AG04450 (cell line): Measurements from ENCODE around the gene METTL5. TPM values are rescaled to one million over a fixed set of nuclear protein-coding genes. Genes with fewer than 3 reads are reported as not detected.

ENCODE experiments used
- CTCF ChIA-PET: fragments of 300-600, 350-600 bp; formaldehyde crosslinking; extraction: SDS; loops from one replicate; lab custom pipeline; 2022; ENCODE audit warnings: antibody characterized with exemption, inconsistent platforms; lab: Charles Lee
- POLR2A ChIA-PET: fragments of 350-600 bp; formaldehyde crosslinking; extraction: SDS; loops from one replicate; lab custom pipeline; 2021; ENCODE audit warnings: antibody characterized with exemption, inconsistent platforms; lab: Yijun Ruan, JAX
- DNase-seq: peaks from one replicate; pipeline ENCODE4 v3.0.0-alpha.2; 2011; ENCODE audit warnings: low read depth, low spot score
- H3K27ac ChIP-seq: one replicate; pipeline ENCODE4 v1.5.1; 2012; ENCODE audit warnings: low read depth, low read length, control low read depth
- H3K27me3 ChIP-seq: one replicate; pipeline ENCODE4 v1.6.0; 2012; ENCODE audit warnings: low read length; ENCODE audit not compliant: control insufficient read depth, insufficient read depth
- H3K4me3 ChIP-seq: 2 replicates; pipeline ENCODE4 v1.5.1; 2011; ENCODE audit warnings: mild to moderate bottlenecking, low read depth, low read length, control low read depth
- H3K9me3 ChIP-seq: 2 replicates; pipeline ENCODE4 v1.5.1; 2012; ENCODE audit warnings: low read length; ENCODE audit not compliant: control insufficient read depth, insufficient read depth
- CTCF ChIP-seq: IDR thresholded peaks from 2 replicates; pipeline ENCODE4 v1.5.1; 2011; ENCODE audit warnings: low read depth, low read length, control low read depth, inconsistent platforms
- polyA plus RNA-seq: library from polyadenylated mRNA; depleted of rRNA; stranded (reverse); fragments of >200 nt; gene quantifications from 2 replicates; pipeline ENCODE4 v1.2.3, GENCODE V29; 2011

METTL5 gene
- polyA plus RNA-seq, 1 experiment = 45.0 TPM

- H3K4me3 ChIP-seq = no peak overlapping the region
- CTCF ChIA-PET = interaction anchor here (3.8 kb wide), 1 partner anchor 12 kb away, joined by 15 read pairs; no protein-coding TSS in a partner anchor
- POLR2A ChIA-PET = no interaction called here
- TF ChIP-seq CTCF = no peak
- no peak overlapping the region for H3K27ac ChIP-seq
- no peak for DNase-seq
- H3K27me3 ChIP-seq = no peaks in the 10 kb centered on the region
- no peaks in the 10 kb centered on the region for H3K9me3 ChIP-seq
Measured at GRCh38 chr2:169778446-169778845, 46.3 kb downstream of the METTL5 start.

GRCh38 chr2:169776252-169776761 is 48.4 kb downstream of the METTL5 start:
- POLR2A ChIA-PET = interaction anchor here (0.8 kb wide), 1 partner anchor 20 kb away, joined by 3 read pairs; no protein-coding TSS in a partner anchor
- no peaks in the 10 kb centered on the region for H3K9me3 ChIP-seq
- CTCF ChIA-PET = interaction anchor here (0.6 to 3.8 kb wide), 9 partner anchors 8 to 324 kb away, joined by 3 to 15 read pairs (median 4); partner anchors contain the start of gene METTL5
- TF ChIP-seq CTCF = no peak
- no peak for DNase-seq
- H3K27me3 ChIP-seq = no peaks in the 10 kb centered on the region
- H3K4me3 ChIP-seq = no peak overlapping the region
- no peak overlapping the region for H3K27ac ChIP-seq

- H3K27me3 ChIP-seq = no peaks in the 10 kb centered on the region
- no peak overlapping the region for H3K4me3 ChIP-seq
- H3K9me3 ChIP-seq = no peaks in the 10 kb centered on the region
- peak; percentile 54 for DNase-seq
- ChIA-PET POLR2A (interaction anchor here (0.5 to 0.8 kb wide), 2 partner anchors 20 to 241 kb away, joined by 3 read pairs; no protein-coding TSS in a partner anchor), CTCF (interaction anchor here (0.7 to 2.1 kb wide), 5 partner anchors 14 to 323 kb away, joined by 3 to 7 read pairs (median 5); partner anchors contain the start of gene METTL5)
- no peak for TF ChIP-seq CTCF
- H3K27ac ChIP-seq = peak overlapping the region; percentile 34
Measured at GRCh38 chr2:169775765-169776164, 48.9 kb downstream of the METTL5 start.

- no peaks in the 10 kb centered on the region for H3K27me3 ChIP-seq
- ChIA-PET POLR2A (interaction anchor here (0.5 to 0.8 kb wide), 2 partner anchors 21 to 241 kb away, joined by 3 read pairs; no protein-coding TSS in a partner anchor), CTCF (interaction anchor here (0.6 to 2.1 kb wide), 4 partner anchors 15 to 323 kb away, joined by 3 to 6 read pairs (median 4); no protein-coding TSS in a partner anchor)
- H3K4me3 ChIP-seq = no peak overlapping the region
- no peak for DNase-seq
- no peak for TF ChIP-seq CTCF
- no peaks in the 10 kb centered on the region for H3K9me3 ChIP-seq
- peak overlapping the region; percentile 34 for H3K27ac ChIP-seq
Measured at GRCh38 chr2:169775354-169775753, 49.4 kb downstream of the METTL5 start.

GRCh38 chr2:169772651-169773050 is 52.1 kb downstream of the METTL5 start:
- no peak for DNase-seq
- ChIA-PET CTCF (interaction anchor here (1.0 to 5.0 kb wide), 4 partner anchors 18 to 321 kb away, joined by 4 to 20 read pairs (median 10); no protein-coding TSS in a partner anchor), POLR2A (no interaction called here)

More at GRCh38 chr2:169772651-169773050, 52.1 kb downstream of the METTL5 start:
- TF ChIP-seq CTCF = no peak
- Histone ChIP-seq H3K4me3 (no peak overlapping the region), H3K27me3 (peaks cover 12% of the 10 kb centered on the region), H3K9me3 (peaks cover 8% of the 10 kb centered on the region; the same call in 1 of the 2 replicates), H3K27ac (no peak overlapping the region)
